ENCODE measurements around the gene SPATS2. TPM values are rescaled to one million over a fixed set of nuclear protein-coding genes. Genes with fewer than 3 reads are reported as not detected.

The SPATS2 gene
- total and polyA plus RNA-seq, 10 of the 15 experiments (the other 5 are each of a cell fraction or from before 2014, with no cell fraction given), result 9.0 to 54.2 (median 27.5) TPM

DNA sequence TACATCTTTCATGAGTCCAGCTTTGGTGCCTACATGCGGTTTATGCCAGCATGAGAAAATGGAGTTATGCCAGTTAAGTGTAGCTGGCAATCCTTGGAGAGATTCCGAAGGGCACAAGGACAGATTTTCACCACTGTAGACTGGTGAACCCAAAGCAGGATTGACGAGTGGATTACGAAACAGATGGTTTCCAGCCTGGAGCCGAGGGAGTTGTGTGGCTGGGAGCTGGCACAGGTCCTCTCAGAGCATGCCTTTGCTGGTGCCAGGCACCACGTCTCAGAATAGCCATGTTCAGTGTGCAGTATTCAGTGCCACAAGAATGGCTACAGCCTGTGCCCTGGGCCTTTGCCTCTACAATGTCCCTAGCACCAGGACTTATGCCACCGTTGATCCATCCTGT is 184.8 kb downstream of the SPATS2 start:
- no TSS peak for BruUV-seq (replicated peaks)
- Histone ChIP-seq H4K20me1 (ENCODE audit: control insufficient read depth, insufficient read depth) (no peaks in the 10 kb centered on the region), H2AFZ (ENCODE audit: control insufficient read depth, low read depth, low read length) (no peak overlapping the region), H3K27me3 (replicated peaks in 1 of 2; ENCODE audit: control insufficient read depth in 2 of 2, insufficient read depth in 2 of 2, low read length in 1 of 2) (peaks cover 0 to 9% of the 10 kb centered on the region in 2 experiments; a peak in 3 of 4 replicates), H3K9ac (ENCODE audit: control insufficient read depth, insufficient read depth, low read length) (no peak overlapping the region), H3K79me2 (ENCODE audit: control insufficient read depth, insufficient read depth, low read length) (no peaks in the 10 kb centered on the region), H3K4me3 (no peak overlapping the region), H3K36me3 (ENCODE audit: control insufficient read depth in 2 of 2, insufficient read depth in 2 of 2, low read length in 1 of 2) (peaks cover 0 to 3% of the 10 kb centered on the region in 2 experiments; a peak in 3 of 4 replicates), H3K9me3 (replicated peaks; ENCODE audit: control insufficient read depth, insufficient read depth, low read length) (no peaks in the 10 kb centered on the region), H3K4me2 (ENCODE audit: control insufficient read depth, insufficient read depth) (no peak overlapping the region), H3K4me1 (ENCODE audit: control insufficient read depth, insufficient read depth, low read length) (no peaks in the 10 kb centered on the region), H3K27ac (ENCODE audit: control insufficient read depth, insufficient read depth) (no peak overlapping the region)
- ChIA-PET RAD21 (ENCODE audit: unreplicated experiment) (interaction anchor here (0.6 to 1.6 kb wide), 5 partner anchors 10 to 161 kb away, joined by 3 read pairs; partner anchors contain the start of gene PRPF40B), POLR2A (no interaction called here), CTCF (interaction anchor here (0.7 to 6.5 kb wide), 7 partner anchors 16 to 194 kb away, joined by 3 to 67 read pairs (median 9); partner anchors contain the start of gene PRPF40B), SMC1A (ENCODE audit: uncharacterized antibody, unreplicated experiment) (interaction anchor here (1.1 to 2.8 kb wide), 2 partner anchors 29 to 32 kb away, joined by 3 to 18 read pairs; no protein-coding TSS in a partner anchor)
- no peak for TF ChIP-seq GABPA (IDR thresholded peaks at IDR 0.05; ENCODE audit: low read depth)
- no peak for TF ChIP-seq KDM1A (IDR thresholded peaks at IDR 0.05; ENCODE audit: borderline replicate concordance)
- TF ChIP-seq HCFC1 (IDR thresholded peaks at IDR 0.05; ENCODE audit: low read length), result no peak
- TF ChIP-seq ZNF207 (IDR thresholded peaks at IDR 0.05; ENCODE audit: borderline replicate concordance), result no peak
- no peak for TF ChIP-seq PML (IDR thresholded peaks at IDR 0.05; ENCODE audit: low read length)
- no peak for TF ChIP-seq HDGF (IDR thresholded peaks at IDR 0.05)
- TF ChIP-seq IKZF2 (IDR thresholded peaks at IDR 0.05), result no peak
- TF ChIP-seq, protein P1, sequence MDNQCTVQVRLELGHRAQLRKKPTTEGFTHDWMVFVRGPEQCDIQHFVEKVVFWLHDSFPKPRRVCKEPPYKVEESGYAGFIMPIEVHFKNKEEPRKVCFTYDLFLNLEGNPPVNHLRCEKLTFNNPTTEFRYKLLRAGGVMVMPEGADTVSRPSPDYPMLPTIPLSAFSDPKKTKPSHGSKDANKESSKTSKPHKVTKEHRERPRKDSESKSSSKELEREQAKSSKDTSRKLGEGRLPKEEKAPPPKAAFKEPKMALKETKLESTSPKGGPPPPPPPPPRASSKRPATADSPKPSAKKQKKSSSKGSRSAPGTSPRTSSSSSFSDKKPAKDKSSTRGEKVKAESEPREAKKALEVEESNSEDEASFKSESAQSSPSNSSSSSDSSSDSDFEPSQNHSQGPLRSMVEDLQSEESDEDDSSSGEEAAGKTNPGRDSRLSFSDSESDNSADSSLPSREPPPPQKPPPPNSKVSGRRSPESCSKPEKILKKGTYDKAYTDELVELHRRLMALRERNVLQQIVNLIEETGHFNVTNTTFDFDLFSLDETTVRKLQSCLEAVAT (IDR thresholded peaks at IDR 0.05), result no peak
- TF ChIP-seq SUPT20H (IDR thresholded peaks at IDR 0.05; ENCODE audit: borderline replicate concordance, control insufficient read depth, low read depth, low read length), result no peak
- TF ChIP-seq NR2C1 (IDR thresholded peaks at IDR 0.05), result no peak
- TF ChIP-seq ZNF274 (IDR thresholded peaks at IDR 0.05; ENCODE audit: insufficient read depth, insufficient read length), result no peak
- no peak for TF ChIP-seq ZNF24 (IDR thresholded peaks at IDR 0.05)
- TF ChIP-seq KLF5 (IDR thresholded peaks at IDR 0.05; ENCODE audit: partially characterized antibody), result no peak
- TF ChIP-seq, protein P2, sequence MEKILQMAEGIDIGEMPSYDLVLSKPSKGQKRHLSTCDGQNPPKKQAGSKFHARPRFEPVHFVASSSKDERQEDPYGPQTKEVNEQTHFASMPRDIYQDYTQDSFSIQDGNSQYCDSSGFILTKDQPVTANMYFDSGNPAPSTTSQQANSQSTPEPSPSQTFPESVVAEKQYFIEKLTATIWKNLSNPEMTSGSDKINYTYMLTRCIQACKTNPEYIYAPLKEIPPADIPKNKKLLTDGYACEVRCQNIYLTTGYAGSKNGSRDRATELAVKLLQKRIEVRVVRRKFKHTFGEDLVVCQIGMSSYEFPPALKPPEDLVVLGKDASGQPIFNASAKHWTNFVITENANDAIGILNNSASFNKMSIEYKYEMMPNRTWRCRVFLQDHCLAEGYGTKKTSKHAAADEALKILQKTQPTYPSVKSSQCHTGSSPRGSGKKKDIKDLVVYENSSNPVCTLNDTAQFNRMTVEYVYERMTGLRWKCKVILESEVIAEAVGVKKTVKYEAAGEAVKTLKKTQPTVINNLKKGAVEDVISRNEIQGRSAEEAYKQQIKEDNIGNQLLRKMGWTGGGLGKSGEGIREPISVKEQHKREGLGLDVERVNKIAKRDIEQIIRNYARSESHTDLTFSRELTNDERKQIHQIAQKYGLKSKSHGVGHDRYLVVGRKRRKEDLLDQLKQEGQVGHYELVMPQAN (conservative IDR thresholded peaks at IDR 0.05), result no peak
- no peak for TF ChIP-seq EP300 (IDR thresholded peaks at IDR 0.05; ENCODE audit: borderline replicate concordance in 1 of 2, control insufficient read depth in 1 of 2, low read depth in 2 of 2, low read length in 2 of 2)
- TF ChIP-seq KAT2A (conservative IDR thresholded peaks at IDR 0.05; ENCODE audit: control insufficient read depth, low read depth, low read length), result no peak
- no peak for TF ChIP-seq NBN (IDR thresholded peaks at IDR 0.05)
- TF ChIP-seq HDAC6 (IDR thresholded peaks at IDR 0.05; ENCODE audit: unreplicated experiment), result no peak
- DNase-seq (ENCODE audit: low read depth, low spot score) (no peak), ATAC-seq (no peak), FAIRE-seq (no peak)
- in situ Hi-C loops (cut with MboI) (no loop called here), intact Hi-C loops (cut with micrococcal nuclease; ENCODE audit: unreplicated experiment) (no loop called here)
- WGBS (ENCODE audit: insufficient coverage, insufficient replicate concordance, low lambda C conversion rate, missing lambda C conversion rate), result 37% methylated on average over 7 of the region's 7 CpGs
